Aorta (tissue), 5 donors: ENCODE data around the gene S100A7. TPM values are rescaled to one million over a fixed set of nuclear protein-coding genes. Genes with fewer than 3 reads are reported as not detected.
A peak's percentile ranks its signal among the peaks of the same experiment; 100 is the strongest.

Experiments used
- ATAC-seq: fragments of 200-7000 bp; cut with Tn5 transposase; one replicate; pipeline ENCODE4 v1.9.1; 2022; ENCODE audit warnings: moderate library complexity; ENCODE audit not compliant: low FRiP score
- DNase-seq, 2 donors: peaks; one replicate each; pipeline ENCODE4 v3.0.0-alpha.2; 2020
- H3K27ac ChIP-seq, 2 donors: one replicate each; pipeline ENCODE4 v1.5.1; 2013; ENCODE audit warnings: low read length in 2 of 2, mild to moderate bottlenecking in 2 of 2, moderate library complexity in 2 of 2, control low read depth in 1 of 2, inconsistent platforms in 1 of 2, low read depth in 1 of 2
- H3K27me3 ChIP-seq, 2 donors: one replicate each; pipeline ENCODE4 v1.6.1; 2013; ENCODE audit warnings: control low read depth in 1 of 2, low read length in 1 of 2, mild to moderate bottlenecking in 1 of 2, moderate library complexity in 1 of 2; ENCODE audit not compliant: insufficient read depth in 2 of 2, control insufficient read depth in 1 of 2
- H3K36me3 ChIP-seq, 2 donors: one replicate each; pipeline ENCODE4 v1.6.1; 2013; ENCODE audit warnings: control low read depth in 1 of 2, low read length in 1 of 2, mild to moderate bottlenecking in 1 of 2; ENCODE audit not compliant: insufficient read depth in 2 of 2, control insufficient read depth in 1 of 2
- H3K4me1 ChIP-seq, 2 donors: one replicate each; pipeline ENCODE4 v1.6.1; 2013; ENCODE audit warnings: low read length in 2 of 2, control low read depth in 1 of 2, mild to moderate bottlenecking in 1 of 2, moderate library complexity in 1 of 2; ENCODE audit not compliant: insufficient read depth in 2 of 2, control insufficient read depth in 1 of 2
- H3K4me3 ChIP-seq, 2 donors: one replicate each; pipeline ENCODE4 v1.5.1; 2013; ENCODE audit warnings: low read length in 2 of 2, control low read depth in 1 of 2, mild to moderate bottlenecking in 1 of 2
- H3K9me3 ChIP-seq: one replicate; pipeline ENCODE4 v1.6.1; 2013; ENCODE audit warnings: mild to moderate bottlenecking, low read length; ENCODE audit not compliant: control insufficient read depth
- WGBS, 2 donors: extraction: QIAGEN DNeasy Blood & Tissue Kit; methylation state at CpG; one replicate each; pipeline ENCODE4 v1.1.7; 2013; 5-methylcytosine and 5-hydroxymethylcytosine counted together
- intact Hi-C, 2 donors: fragments of 100-400 bp; cut with DNase I; formaldehyde crosslinking; loops; one replicate each; pipeline versions ENCODE4 v1.14.2 to v1.15.0; 2022
- polyA plus RNA-seq, 2 donors: library from polyadenylated mRNA; stranded (reverse); fragments of 200-250 nt; gene quantifications; one replicate each; pipeline ENCODE4 v1.2.3, GENCODE V29; 2013
- total RNA-seq, 2 donors: library from RNA; stranded (reverse); fragmentation: NEBNext Ultra II Directional; extraction: Animal tissue kit (Norgen Biotek cat#: 25700); gene quantifications; one replicate each; pipeline ENCODE4 v1.2.1, GENCODE V29; 2021
- donor health status: healthy with polysubstance abuse.
- donor health status: Bipolar disorder and iron deficiency.
- donor health status: DM: no; HTN: no; CAD: no.
- donor health status: DM: no; HTN: no; CAD: no.
- donor health status: DM: yes; HTN: yes; CAD: no.

Gene S100A7
- total and polyA plus RNA-seq, 4 donors = not detected

DNA sequence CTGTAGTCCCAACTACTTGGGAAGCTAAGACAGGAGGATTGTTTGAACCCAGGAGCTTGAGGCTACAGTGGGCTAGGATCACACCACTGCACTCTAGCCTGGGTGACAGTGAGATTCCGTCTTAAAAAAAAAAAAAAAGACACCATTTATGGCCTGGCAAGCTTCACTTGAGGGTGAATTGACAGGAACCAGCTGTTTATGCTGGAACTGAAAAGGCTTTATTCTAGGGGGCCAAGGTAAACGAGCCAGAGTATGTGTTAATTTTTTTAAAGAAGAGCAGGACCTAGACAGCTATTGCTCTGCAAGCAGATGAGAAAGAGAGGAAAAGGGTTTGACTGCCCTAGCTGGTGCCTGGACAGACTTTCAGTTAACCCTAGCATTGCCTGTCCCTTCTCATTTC, 38.3 kb upstream of the S100A7 start:
- H3K4me1 ChIP-seq = no peaks in the 10 kb centered on the region
- 0% methylated on average over 2 of the region's 2 CpGs for WGBS, 2 donors
- no peak overlapping the region for H3K27ac ChIP-seq
- ATAC-seq (no peak), DNase-seq (no peak)
- H3K36me3 ChIP-seq = no peaks in the 10 kb centered on the region
- no peak overlapping the region for H3K4me3 ChIP-seq
- H3K27me3 ChIP-seq = no peaks in the 10 kb centered on the region
- no peaks in the 10 kb centered on the region for H3K9me3 ChIP-seq
- intact Hi-C loops = loop anchor here in 1 of 2 donors (5.0 kb wide), 1 partner anchor 101 kb away; no protein-coding TSS in a partner anchor

DNA sequence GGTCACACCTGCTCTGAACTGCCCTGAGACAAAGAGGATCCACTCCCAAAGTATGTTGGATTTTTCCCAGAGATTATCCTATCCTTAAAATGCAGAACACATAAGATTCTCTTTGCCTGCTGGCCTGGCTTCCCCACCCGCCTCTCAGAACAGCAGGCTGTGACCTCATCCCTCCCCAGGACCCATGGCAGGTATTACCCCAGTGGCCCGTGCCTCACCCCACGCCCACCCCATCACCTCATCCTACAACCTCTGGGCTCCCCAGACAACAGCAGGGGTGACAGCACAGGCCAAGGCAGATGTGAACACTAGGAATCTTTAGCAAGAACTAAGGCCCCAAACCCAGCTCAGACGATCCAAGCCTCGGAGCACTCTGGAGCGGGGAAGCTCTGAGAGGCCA, 35.1 kb upstream of the S100A7 start:
- Histone ChIP-seq H3K27ac (no peak overlapping the region), H3K4me3 (no peak overlapping the region), H3K36me3 (no peaks in the 10 kb centered on the region), H3K27me3 (no peaks in the 10 kb centered on the region), H3K9me3 (no peaks in the 10 kb centered on the region), H3K4me1 (peaks cover 0 to 8% of the 10 kb centered on the region in 2 donors)
- DNase-seq = no peak
- intact Hi-C loops = loop anchor here (1.0 to 5.0 kb wide), 4 partner anchors 29 to 143 kb away; no protein-coding TSS in a partner anchor
- WGBS, 2 donors = 44 to 46% methylated on average over 6 of the region's 6 CpGs
- no peak for ATAC-seq

DNA sequence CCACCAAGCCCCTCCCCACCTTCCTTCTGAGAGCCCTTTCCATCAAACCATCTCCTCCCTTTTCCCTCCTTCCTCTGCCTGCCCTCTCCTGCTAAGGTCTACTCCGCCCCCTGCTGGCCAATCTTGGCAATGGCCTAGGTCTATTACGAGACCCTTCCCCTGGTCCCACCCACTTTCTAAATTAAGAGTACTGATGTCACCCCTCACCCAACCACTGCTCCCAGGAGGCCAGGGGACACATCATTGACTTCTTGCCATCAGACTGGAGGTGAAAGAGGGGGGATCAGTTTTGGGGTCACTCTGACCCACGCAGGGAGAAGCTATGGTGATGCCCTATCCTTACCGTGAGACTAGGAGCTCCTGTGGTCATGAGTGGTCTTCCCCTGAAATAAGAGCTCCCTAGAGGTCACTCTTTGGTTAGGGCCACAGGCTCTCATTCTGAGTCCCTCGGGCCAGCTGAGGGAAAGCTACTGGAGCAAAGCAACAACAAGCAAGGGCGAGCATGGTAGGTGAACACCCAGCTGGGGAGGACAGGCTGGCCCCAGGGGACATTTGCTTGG, 34.6 kb upstream of the S100A7 start:
- ATAC-seq = peak; percentile 78
- DNase-seq = peak; percentile 82 to 96
- Histone ChIP-seq H3K4me3 (no peak overlapping the region), H3K27me3 (no peaks in the 10 kb centered on the region), H3K27ac (no peak overlapping the region), H3K4me1 (peaks cover 0 to 8% of the 10 kb centered on the region in 2 donors), H3K36me3 (no peaks in the 10 kb centered on the region), H3K9me3 (no peaks in the 10 kb centered on the region)
- WGBS, 2 donors = 28 to 30% methylated on average over 6 of the region's 6 CpGs
- intact Hi-C loops = loop anchor here (1.0 to 5.0 kb wide), 4 partner anchors 28 to 143 kb away; no protein-coding TSS in a partner anchor

DNA sequence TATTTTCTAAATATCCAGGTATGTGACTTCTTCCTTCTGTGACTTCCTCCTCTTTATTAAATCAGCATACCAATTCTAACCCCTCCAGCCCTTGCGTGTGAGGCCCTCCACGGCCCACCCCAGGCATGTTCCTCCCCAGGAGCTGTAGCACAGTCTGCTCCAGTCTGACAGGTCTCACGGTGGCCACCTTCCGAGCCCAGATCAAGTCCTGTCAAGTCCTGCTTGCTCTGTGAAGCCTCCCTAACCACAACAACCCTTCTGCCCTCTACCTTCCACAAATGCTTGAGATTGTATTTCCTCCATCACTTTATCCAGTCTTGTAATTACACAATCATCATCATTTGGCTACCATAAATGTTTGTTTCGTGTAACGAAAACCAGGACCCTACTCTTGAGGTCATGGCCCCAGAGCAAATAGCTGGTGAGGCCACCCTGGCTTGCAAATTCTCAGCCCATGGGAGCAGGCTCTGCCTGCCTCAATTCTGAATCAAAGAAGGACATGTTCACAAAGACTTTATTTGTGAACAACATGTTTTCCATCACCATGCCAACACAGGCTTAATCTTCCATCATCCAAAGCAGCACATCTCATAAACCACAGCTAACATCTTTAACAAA, 33.0 kb upstream of the S100A7 start:
- WGBS, 2 donors = 55 to 59% methylated on average over 6 of the region's 6 CpGs
- Histone ChIP-seq H3K4me3 (no peak overlapping the region), H3K36me3 (no peaks in the 10 kb centered on the region), H3K9me3 (no peaks in the 10 kb centered on the region), H3K27me3 (no peaks in the 10 kb centered on the region), H3K27ac (peak overlapping the region; percentile 1 to 72), H3K4me1 (peaks cover 0 to 8% of the 10 kb centered on the region in 2 donors)
- ATAC-seq (no peak), DNase-seq (no peak)
- intact Hi-C loops = no loop called here

DNA sequence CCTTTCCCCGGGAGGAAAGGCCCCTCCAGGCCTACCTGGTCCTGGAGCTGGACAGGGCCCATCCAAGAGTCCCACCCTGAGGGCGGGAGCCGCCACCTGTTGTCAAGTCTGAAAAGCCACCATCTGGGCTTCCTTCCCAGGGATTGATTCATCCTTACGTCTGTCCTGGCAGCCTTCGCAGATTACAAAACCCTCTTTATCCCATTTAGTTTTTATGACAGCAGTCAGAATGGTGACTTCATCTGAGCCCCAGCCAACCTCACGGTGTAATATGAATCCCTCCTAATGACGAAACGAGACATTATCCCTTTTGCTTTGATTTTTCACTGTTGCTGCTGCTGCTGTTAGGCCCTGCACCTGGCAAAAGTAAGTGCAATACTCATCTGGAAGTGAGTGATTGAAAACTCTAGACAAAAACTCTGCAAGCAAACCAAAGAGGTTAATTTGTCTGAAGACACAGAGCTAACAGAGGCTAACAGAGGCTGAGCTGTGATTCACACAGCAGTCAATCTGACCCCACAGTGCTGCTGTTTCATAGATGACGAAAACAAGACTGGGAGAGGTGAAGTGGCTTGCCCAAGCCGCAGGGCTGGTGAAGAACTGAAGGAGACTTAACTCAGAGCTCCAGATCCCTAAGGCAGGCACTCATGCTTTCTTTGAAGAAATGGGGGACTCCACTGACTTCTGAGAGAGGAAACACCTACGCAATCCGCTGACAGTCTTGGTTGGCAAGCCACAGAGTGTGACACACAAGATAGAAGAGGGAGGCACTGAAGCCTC, 30.0 kb upstream of the S100A7 start:
- intact Hi-C loops = no loop called here
- H3K4me3 ChIP-seq = no peak overlapping the region
- WGBS, 2 donors = 8 to 9% methylated on average over 12 of the region's 12 CpGs
- no peaks in the 10 kb centered on the region for H3K36me3 ChIP-seq
- H3K4me1 ChIP-seq = peaks cover 0 to 8% of the 10 kb centered on the region in 2 donors
- peak; percentile 81 to 87 for DNase-seq
- no peaks in the 10 kb centered on the region for H3K27me3 ChIP-seq
- peak; percentile 65 for ATAC-seq
- H3K9me3 ChIP-seq = no peaks in the 10 kb centered on the region
- peak overlapping the region; percentile 87 to 94 for H3K27ac ChIP-seq

DNA sequence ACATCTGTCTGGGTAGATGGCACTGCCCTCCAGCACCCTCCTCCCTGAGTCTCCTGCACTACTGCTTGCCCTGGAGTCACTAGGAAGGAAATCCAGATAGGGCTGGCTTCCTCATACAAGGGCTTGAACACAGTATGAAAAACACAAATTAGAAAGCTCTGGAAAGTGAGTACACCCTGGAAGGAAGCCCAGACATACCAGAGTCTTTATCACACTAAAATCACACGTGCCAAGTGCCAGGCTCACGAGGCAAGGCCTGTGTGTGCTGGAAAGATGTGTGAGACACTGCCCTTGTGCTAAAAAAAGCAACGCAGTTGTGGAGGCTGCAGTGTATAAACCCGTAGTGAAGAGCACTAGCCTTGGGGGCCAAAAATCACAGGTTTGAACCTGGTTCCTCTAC, 28.3 kb upstream of the S100A7 start:
- Histone ChIP-seq H3K36me3 (no peaks in the 10 kb centered on the region), H3K9me3 (no peaks in the 10 kb centered on the region), H3K27ac (peak overlapping the region in 1 of 2 donors; percentile 60), H3K4me3 (no peak overlapping the region), H3K27me3 (no peaks in the 10 kb centered on the region), H3K4me1 (peaks cover 0 to 8% of the 10 kb centered on the region in 2 donors)
- 2 to 3% methylated on average over 4 of the region's 4 CpGs for WGBS, 2 donors
- intact Hi-C loops = no loop called here
- ATAC-seq (peak; percentile 42), DNase-seq (peak in 1 of 2 donors; percentile 82)

DNA sequence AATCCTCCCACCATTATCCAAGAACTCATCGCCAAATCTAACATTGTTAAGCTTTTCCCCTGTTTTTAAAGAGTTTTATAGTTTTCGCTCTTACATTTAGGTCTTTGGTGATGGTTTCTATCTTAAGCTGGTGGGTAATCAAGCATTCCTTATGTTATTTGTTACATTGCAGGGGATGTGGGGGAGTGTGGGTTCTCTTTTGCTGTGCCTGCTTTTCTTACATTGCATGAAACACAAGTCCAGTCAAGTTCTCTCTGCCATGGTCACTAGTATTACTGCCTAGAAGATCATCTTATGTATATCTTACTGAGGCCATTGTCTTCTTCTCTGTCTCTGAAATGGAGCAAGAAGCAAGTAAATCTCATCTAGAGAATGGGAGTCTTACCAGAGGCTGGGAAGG, 27.3 kb upstream of the S100A7 start:
- H3K27ac ChIP-seq = no peak overlapping the region
- 93 to 97% methylated on average over 2 of the region's 2 CpGs for WGBS, 2 donors
- no peak for ATAC-seq
- H3K36me3 ChIP-seq = no peaks in the 10 kb centered on the region
- intact Hi-C loops = no loop called here
- no peaks in the 10 kb centered on the region for H3K27me3 ChIP-seq
- no peak overlapping the region for H3K4me3 ChIP-seq
- no peaks in the 10 kb centered on the region for H3K9me3 ChIP-seq
- H3K4me1 ChIP-seq = peaks cover 0 to 7% of the 10 kb centered on the region in 2 donors
- no peak for DNase-seq

DNA sequence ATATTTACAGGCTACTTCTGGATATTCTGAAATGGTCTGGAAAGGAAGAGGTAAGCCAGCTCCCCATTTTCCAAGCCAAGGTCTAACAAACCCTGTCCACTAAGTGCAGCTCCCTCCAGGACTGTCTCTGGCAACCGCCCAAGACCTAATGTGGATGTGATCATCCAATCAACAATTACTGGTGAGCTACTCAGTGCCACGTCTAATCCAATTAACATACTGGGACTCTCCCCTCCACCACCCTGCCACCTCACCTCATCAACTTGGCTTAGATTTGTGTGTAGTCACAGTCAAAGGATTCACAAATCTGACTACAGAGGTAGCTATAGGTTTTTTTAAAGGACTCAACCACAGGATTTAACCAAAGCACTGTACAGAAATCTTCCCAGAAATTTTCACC, 25.4 kb upstream of the S100A7 start:
- no peaks in the 10 kb centered on the region for H3K4me1 ChIP-seq
- no peaks in the 10 kb centered on the region for H3K27me3 ChIP-seq
- intact Hi-C loops = no loop called here
- no peak for ATAC-seq
- H3K9me3 ChIP-seq = no peaks in the 10 kb centered on the region
- H3K27ac ChIP-seq = no peak overlapping the region
- H3K4me3 ChIP-seq = no peak overlapping the region
- WGBS, 2 donors = 53 to 60% methylated on average over 2 of the region's 2 CpGs
- no peak for DNase-seq
- no peaks in the 10 kb centered on the region for H3K36me3 ChIP-seq
